ENCODE data around the gene SETBP1. TPM values are rescaled to one million over a fixed set of nuclear protein-coding genes. Genes with fewer than 3 reads are reported as not detected.
A peak's percentile ranks its signal among the peaks of the same experiment; 100 is the strongest.

Gene SETBP1
- total RNA-seq, 1 donor from 2014 or later = 83.3 TPM

GRCh38 chr18:44729631-44730101, 49.0 kb downstream of the SETBP1 start:
- TF ChIP-seq CTCF (IDR thresholded peaks at IDR 0.05; ENCODE audit: partially characterized antibody, unreplicated experiment) = no peak
- H3K9me3 Mint-ChIP-seq (ENCODE audit: unreplicated experiment) = peaks cover 6% of the 10 kb centered on the region

GRCh38 chr18:44730803-44731529, 50.3 kb downstream of the SETBP1 start:
- H3K4me1 Mint-ChIP-seq (ENCODE audit: low read depth, unreplicated experiment) = peaks cover 61% of the 10 kb centered on the region

More at GRCh38 chr18:44729631-44730101, 49.0 kb downstream of the SETBP1 start:
- H3K27ac Mint-ChIP-seq (ENCODE audit: unreplicated experiment) = no peak overlapping the region
- H3K4me3 Mint-ChIP-seq (ENCODE audit: unreplicated experiment) = peak overlapping the region; percentile 17
- H3K4me1 Mint-ChIP-seq (ENCODE audit: low read depth, unreplicated experiment) = peaks cover 61% of the 10 kb centered on the region
- DNase-seq = no peak
- no peaks in the 10 kb centered on the region for H3K27me3 Mint-ChIP-seq (ENCODE audit: unreplicated experiment)
- H3K36me3 Mint-ChIP-seq (ENCODE audit: unreplicated experiment) = no peaks in the 10 kb centered on the region

GRCh38 chr18:44731530-44732237, 51.0 kb downstream of the SETBP1 start:
- H3K9me3 Mint-ChIP-seq (ENCODE audit: unreplicated experiment) = peaks cover 6% of the 10 kb centered on the region
- no peak for TF ChIP-seq CTCF (IDR thresholded peaks at IDR 0.05; ENCODE audit: partially characterized antibody, unreplicated experiment)
- DNase-seq = no peak
- H3K27me3 Mint-ChIP-seq (ENCODE audit: unreplicated experiment) = peaks cover under 1% of the 10 kb centered on the region
- H3K4me1 Mint-ChIP-seq (ENCODE audit: low read depth, unreplicated experiment) = peaks cover 60% of the 10 kb centered on the region
- no peak overlapping the region for H3K4me3 Mint-ChIP-seq (ENCODE audit: unreplicated experiment)
- H3K36me3 Mint-ChIP-seq (ENCODE audit: unreplicated experiment) = no peaks in the 10 kb centered on the region
- peak overlapping the region; percentile 65 for H3K27ac Mint-ChIP-seq (ENCODE audit: unreplicated experiment)

More at GRCh38 chr18:44730803-44731529, 50.3 kb downstream of the SETBP1 start:
- Mint-ChIP-seq H3K27ac (ENCODE audit: unreplicated experiment) (peak overlapping the region; percentile 65), H3K4me3 (ENCODE audit: unreplicated experiment) (no peak overlapping the region), H3K36me3 (ENCODE audit: unreplicated experiment) (no peaks in the 10 kb centered on the region), H3K9me3 (ENCODE audit: unreplicated experiment) (peaks cover 6% of the 10 kb centered on the region), H3K27me3 (ENCODE audit: unreplicated experiment) (no peaks in the 10 kb centered on the region)
- DNase-seq = no peak
- no peak for TF ChIP-seq CTCF (IDR thresholded peaks at IDR 0.05; ENCODE audit: partially characterized antibody, unreplicated experiment)

- peaks cover 6% of the 10 kb centered on the region for H3K9me3 Mint-ChIP-seq (ENCODE audit: unreplicated experiment)
- peaks cover 2% of the 10 kb centered on the region for H3K27me3 Mint-ChIP-seq (ENCODE audit: unreplicated experiment)
- H3K4me3 Mint-ChIP-seq (ENCODE audit: unreplicated experiment) = peak overlapping the region; percentile 18
- H3K27ac Mint-ChIP-seq (ENCODE audit: unreplicated experiment) = peak overlapping the region; percentile 88
- TF ChIP-seq CTCF (IDR thresholded peaks at IDR 0.05; ENCODE audit: partially characterized antibody, unreplicated experiment) = no peak
- H3K4me1 Mint-ChIP-seq (ENCODE audit: low read depth, unreplicated experiment) = peaks cover 64% of the 10 kb centered on the region
- DNase-seq = no peak
- H3K36me3 Mint-ChIP-seq (ENCODE audit: unreplicated experiment) = no peaks in the 10 kb centered on the region
Measured at GRCh38 chr18:44732238-44732563, 51.5 kb downstream of the SETBP1 start.

- no peak overlapping the region for H3K4me3 Mint-ChIP-seq (ENCODE audit: unreplicated experiment)
- peak overlapping the region; percentile 88 for H3K27ac Mint-ChIP-seq (ENCODE audit: unreplicated experiment)
- peaks cover 65% of the 10 kb centered on the region for H3K4me1 Mint-ChIP-seq (ENCODE audit: low read depth, unreplicated experiment)
Measured at GRCh38 chr18:44732599-44732998, 51.9 kb downstream of the SETBP1 start.

More at GRCh38 chr18:44732599-44732998, 51.9 kb downstream of the SETBP1 start:
- Mint-ChIP-seq H3K36me3 (ENCODE audit: unreplicated experiment) (no peaks in the 10 kb centered on the region), H3K27me3 (ENCODE audit: unreplicated experiment) (peaks cover 2% of the 10 kb centered on the region), H3K9me3 (ENCODE audit: unreplicated experiment) (peaks cover 6% of the 10 kb centered on the region)
- no peak for DNase-seq
- TF ChIP-seq CTCF (IDR thresholded peaks at IDR 0.05; ENCODE audit: partially characterized antibody, unreplicated experiment) = no peak

Measured in glutamatergic neuron (in vitro differentiated cells).